Body of pancreas (tissue), 4 donors: ENCODE measurements around the gene SAMHD1. TPM values are rescaled to one million over a fixed set of nuclear protein-coding genes. Genes with fewer than 3 reads are reported as not detected.
A peak's percentile ranks its signal among the peaks of the same experiment; 100 is the strongest.

ENCODE experiments used
- ATAC-seq: fragments of 150-250 bp; one replicate; pipeline ENCODE4 v1.9.1; 2016
- DNase-seq, 4 donors: peaks; one replicate each; pipeline ENCODE4 v3.0.0-alpha.2; 2019
- H3K27ac ChIP-seq, 4 donors: fragments of 200-600 bp; sonication (generic); 1 replicate in 3 of 4; 2 replicates in 1 of 4; pipeline versions ENCODE4 v1.5.1 to v1.6.1; 2016 to 2019; ENCODE audit warnings: mild to moderate bottlenecking in 1 of 4, mixed read lengths in 1 of 4, moderate library complexity in 1 of 4
- H3K27me3 ChIP-seq, 2 donors: fragments of 200-600 bp; sonication (generic); one replicate each; pipeline ENCODE4 v1.6.0; 2016; ENCODE audit warnings: mild to moderate bottlenecking in 1 of 2
- H3K36me3 ChIP-seq, 2 donors: fragments of 200-600 bp; sonication (generic); replicated peaks in 1 of 2; 2 replicates each; pipeline ENCODE4 v1.5.1; 2016; ENCODE audit warnings: low read depth in 2 of 2; ENCODE audit not compliant: insufficient read depth in 1 of 2
- H3K4me1 ChIP-seq: fragments of 200-600 bp; sonication (generic); one replicate; pipeline ENCODE4 v1.6.0; 2016
- H3K4me3 ChIP-seq, 2 donors: fragments of 200-600 bp; sonication (generic); 1 replicate in 1 of 2; 2 replicates in 1 of 2; pipeline ENCODE4 v1.5.1; 2016 to 2019
- H3K9me3 ChIP-seq, 3 donors: fragments of 200-600 bp; sonication (generic); 1 replicate in 2 of 3; 2 replicates in 1 of 3; pipeline ENCODE4 v1.5.1; 2016
- CTCF ChIP-seq, 7 experiments: fragments of 450-650 bp in 4 of 7; fragments of 200-600 bp in 3 of 7; sonication (generic) in 3 of 7; IDR thresholded peaks; one replicate each; pipeline ENCODE4 v1.5.1; 2016 to 2019; ENCODE audit warnings: antibody characterized with exemption in 7 of 7
- POLR2A ChIP-seq, 3 donors: fragments of 450-650 bp; IDR thresholded peaks; one replicate each; pipeline ENCODE4 v1.6.1; 2016; ENCODE audit warnings: antibody characterized with exemption in 3 of 3, mild to moderate bottlenecking in 2 of 3
- WGBS, 2 donors: methylation state at CpG; one replicate each; pipeline ENCODE4 v1.1.5; 2017; 5-methylcytosine and 5-hydroxymethylcytosine counted together
- intact Hi-C: fragments of 100-400 bp; cut with DNase I; formaldehyde crosslinking; loops from one replicate; pipeline ENCODE4 v1.15.1; 2023
- total RNA-seq, 2 donors: library from RNA; depleted of rRNA; stranded (reverse); fragments of >200 nt; gene quantifications; one replicate each; pipeline ENCODE4 v1.1.0, GENCODE V29; 2016

SAMHD1 gene
- total RNA-seq, 2 donors from 2014 or later, result 87.7 to 116 TPM

- intact Hi-C loops, result no loop called here
- TF ChIP-seq CTCF (IDR thresholded peaks at IDR 0.05), result no peak
- no peak for TF ChIP-seq POLR2A (IDR thresholded peaks at IDR 0.05)
- Histone ChIP-seq H3K4me3 (no peak overlapping the region), H3K4me1 (peaks cover 24% of the 10 kb centered on the region), H3K9me3 (no peaks in the 10 kb centered on the region), H3K27me3 (no peaks in the 10 kb centered on the region), H3K27ac (no peak overlapping the region), H3K36me3 (no peaks in the 10 kb centered on the region)
- ATAC-seq (no peak), DNase-seq (no peak)
- 76 to 79% methylated on average over 8 to 9 of the region's 9 CpGs for WGBS, 2 donors
Observed at GRCh38 chr20:36865076-36865860, 86.2 kb downstream of the SAMHD1 start.

GRCh38 chr20:36862857-36863668 is 88.4 kb downstream of the SAMHD1 start:
- TF ChIP-seq CTCF (IDR thresholded peaks at IDR 0.05) (no peak), POLR2A (IDR thresholded peaks at IDR 0.05) (no peak)
- DNase-seq, result peak in 1 of 4 donors; percentile 28
- H3K4me3 ChIP-seq, result no peak overlapping the region

GRCh38 chr20:36861875-36862801 is 89.4 kb downstream of the SAMHD1 start:
- H3K36me3 ChIP-seq, result no peaks in the 10 kb centered on the region
- DNase-seq (peak; percentile 48 to 77 (median 65)), ATAC-seq (peak; percentile 3)
- TF ChIP-seq CTCF (IDR thresholded peaks at IDR 0.05) (no peak), POLR2A (IDR thresholded peaks at IDR 0.05) (peak in 2 of 3 donors; percentile 32 to 43)
- H3K4me3 ChIP-seq, result peak overlapping the region in 1 of 2 donors; percentile 3
- H3K27me3 ChIP-seq, result no peaks in the 10 kb centered on the region
- H3K27ac ChIP-seq, result peak overlapping the region in 3 of 4 donors; percentile 32 to 60 (median 44)
- H3K4me1 ChIP-seq, result peaks cover 40% of the 10 kb centered on the region
- WGBS, 2 donors, result 49 to 57% methylated on average over 22 to 38 of the region's 45 CpGs
- H3K9me3 ChIP-seq, result no peaks in the 10 kb centered on the region
- intact Hi-C loops, result no loop called here

More at GRCh38 chr20:36862857-36863668, 88.4 kb downstream of the SAMHD1 start:
- ATAC-seq, result peak; percentile 18
- Histone ChIP-seq H3K9me3 (no peaks in the 10 kb centered on the region), H3K27me3 (no peaks in the 10 kb centered on the region), H3K4me1 (peaks cover 40% of the 10 kb centered on the region), H3K27ac (peak overlapping the region in 3 of 4 donors; percentile 26 to 58 (median 30)), H3K36me3 (no peaks in the 10 kb centered on the region)
- WGBS, 2 donors, result 2 to 3% methylated on average over 10 to 99 of the region's 129 CpGs
- intact Hi-C loops, result no loop called here

GRCh38 chr20:36861625-36861874 is 90.0 kb downstream of the SAMHD1 start:
- intact Hi-C loops, result no loop called here
- no peaks in the 10 kb centered on the region for H3K9me3 ChIP-seq
- TF ChIP-seq POLR2A (IDR thresholded peaks at IDR 0.05) (no peak), CTCF (IDR thresholded peaks at IDR 0.05) (no peak)
- 20 to 54% methylated on average over 2 to 7 of the region's 7 CpGs for WGBS, 2 donors
- H3K4me1 ChIP-seq, result peaks cover 40% of the 10 kb centered on the region
- no peak overlapping the region for H3K4me3 ChIP-seq
- H3K27me3 ChIP-seq, result no peaks in the 10 kb centered on the region
- DNase-seq (no peak), ATAC-seq (no peak)
- no peaks in the 10 kb centered on the region for H3K36me3 ChIP-seq
- peak overlapping the region in 3 of 4 donors; percentile 32 to 60 (median 44) for H3K27ac ChIP-seq
